HPDE6-E6E7 (cell line): ENCODE results near the gene ITGB3.

ENCODE experiments used
- DNase-seq: peaks from one replicate; pipeline ENCODE4 v3.0.0; 2011; ENCODE audit warnings: missing footprints; ENCODE audit errors: extremely low spot score

The ITGB3 gene

DNA sequence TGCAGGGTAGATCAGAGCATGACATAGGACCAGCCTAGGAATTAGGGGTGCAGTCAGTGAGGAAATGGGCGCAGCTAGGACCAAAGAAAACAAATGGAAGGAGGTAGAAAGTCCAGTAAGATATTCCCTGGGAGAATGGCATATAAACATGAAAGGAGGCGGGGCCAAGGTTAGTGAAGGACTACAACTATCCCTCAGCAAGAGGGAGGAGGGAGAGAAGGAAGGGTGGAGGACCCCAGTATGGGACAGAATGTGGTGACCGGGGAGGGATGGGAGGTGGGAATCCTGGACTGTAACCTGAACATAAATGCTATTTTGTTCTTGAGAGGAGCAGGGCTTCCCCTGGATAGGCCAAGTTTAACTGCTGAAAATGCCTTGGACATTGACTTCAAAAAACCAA, 22.8 kb downstream of the ITGB3 start:
- DNase-seq, result no peak

DNA sequence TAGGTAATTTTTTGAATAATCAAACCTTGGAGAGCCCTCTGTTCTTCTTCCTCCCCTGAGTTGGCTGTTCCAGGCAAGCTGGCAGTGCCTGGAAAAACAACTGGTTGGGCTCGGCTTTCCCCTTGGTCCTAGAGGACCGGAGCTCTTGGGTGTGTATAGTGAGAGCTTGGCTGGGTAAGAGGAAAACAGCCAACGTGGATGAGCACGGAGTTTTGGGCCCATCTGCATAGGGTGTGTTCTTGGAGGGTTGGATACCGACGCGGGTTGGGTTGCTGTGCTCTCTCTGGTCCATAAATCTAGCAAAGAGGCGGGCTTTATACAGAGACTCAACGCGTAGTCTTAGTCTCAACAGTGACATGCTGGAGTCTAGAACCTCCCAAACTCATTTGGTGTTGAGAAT, 23.2 kb downstream of the ITGB3 start:
- no peak for DNase-seq

DNA sequence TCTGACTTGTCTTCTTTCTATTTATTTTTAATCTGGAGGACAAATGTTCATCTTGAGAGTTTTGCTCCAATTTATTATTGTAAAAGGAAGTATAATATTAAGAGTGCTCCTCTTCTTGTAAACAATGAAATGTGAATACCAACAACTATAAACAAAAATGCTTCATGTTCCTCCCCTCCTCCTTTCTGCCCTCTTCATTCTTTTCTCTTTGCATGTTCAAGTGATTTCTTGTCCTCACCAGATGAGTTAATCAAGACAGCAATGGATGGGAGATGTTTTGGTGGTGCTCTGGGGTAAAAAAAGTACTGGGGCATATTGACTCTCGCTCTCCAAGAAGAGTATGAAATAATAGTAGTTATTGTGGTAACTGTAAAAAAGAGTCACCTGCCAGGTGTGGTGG, 24.3 kb downstream of the ITGB3 start:
- DNase-seq, result no peak

DNA sequence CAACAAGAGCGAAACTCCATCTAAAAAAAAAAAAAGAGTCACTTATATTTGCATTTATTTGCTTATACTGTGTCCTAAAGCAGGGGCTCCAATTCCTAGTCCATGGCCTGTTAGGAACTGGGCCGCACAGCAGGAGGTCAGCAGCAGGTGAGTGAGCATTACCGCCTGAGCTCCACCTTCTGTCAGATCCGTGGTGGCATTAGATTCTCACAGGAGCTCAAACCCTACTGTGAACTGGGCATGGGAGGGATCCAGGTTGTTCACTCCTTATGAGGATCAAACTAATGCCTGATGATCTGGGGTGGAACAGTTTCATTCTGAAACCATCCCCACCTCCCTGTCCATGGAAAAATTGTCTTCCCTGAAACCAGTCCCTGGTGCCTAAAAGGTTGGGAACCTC, 24.9 kb downstream of the ITGB3 start:
- no peak for DNase-seq

DNA sequence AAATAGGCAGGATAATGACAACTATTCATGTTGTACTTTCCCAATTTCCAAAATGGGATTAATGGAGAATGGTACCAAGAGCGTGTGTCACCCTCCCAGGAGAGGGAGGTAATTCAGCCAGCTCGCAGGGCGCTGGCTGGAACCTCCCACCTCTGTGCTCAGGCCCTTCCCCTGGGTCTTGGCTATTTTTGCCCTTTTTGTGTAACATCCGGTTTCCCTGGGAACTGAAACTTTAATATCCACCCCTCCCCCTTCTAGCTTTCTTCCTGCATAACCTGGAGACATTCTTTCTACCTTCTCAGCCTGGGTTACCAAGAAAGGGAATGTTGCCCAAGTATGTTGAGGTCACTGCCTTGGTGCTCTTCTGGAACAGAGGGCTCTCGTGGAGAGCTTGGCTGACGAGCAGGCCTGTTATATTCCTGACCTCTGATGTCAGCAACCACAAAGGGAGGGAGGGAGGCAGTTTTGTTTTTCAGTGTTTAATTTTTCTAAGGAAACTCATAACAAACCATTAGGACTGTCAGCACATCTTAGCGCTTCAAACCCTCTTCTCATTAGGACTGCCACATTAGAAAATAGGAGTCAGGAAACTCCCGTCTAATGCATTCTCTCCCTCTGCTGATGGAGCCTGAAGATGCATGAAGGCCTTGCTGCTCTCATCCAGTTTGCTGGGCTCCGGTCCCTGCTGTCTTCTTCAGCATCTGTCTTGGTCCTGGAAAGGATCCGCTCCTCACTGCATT, 25.6 kb downstream of the ITGB3 start:
- peak; percentile 50 for DNase-seq

DNA sequence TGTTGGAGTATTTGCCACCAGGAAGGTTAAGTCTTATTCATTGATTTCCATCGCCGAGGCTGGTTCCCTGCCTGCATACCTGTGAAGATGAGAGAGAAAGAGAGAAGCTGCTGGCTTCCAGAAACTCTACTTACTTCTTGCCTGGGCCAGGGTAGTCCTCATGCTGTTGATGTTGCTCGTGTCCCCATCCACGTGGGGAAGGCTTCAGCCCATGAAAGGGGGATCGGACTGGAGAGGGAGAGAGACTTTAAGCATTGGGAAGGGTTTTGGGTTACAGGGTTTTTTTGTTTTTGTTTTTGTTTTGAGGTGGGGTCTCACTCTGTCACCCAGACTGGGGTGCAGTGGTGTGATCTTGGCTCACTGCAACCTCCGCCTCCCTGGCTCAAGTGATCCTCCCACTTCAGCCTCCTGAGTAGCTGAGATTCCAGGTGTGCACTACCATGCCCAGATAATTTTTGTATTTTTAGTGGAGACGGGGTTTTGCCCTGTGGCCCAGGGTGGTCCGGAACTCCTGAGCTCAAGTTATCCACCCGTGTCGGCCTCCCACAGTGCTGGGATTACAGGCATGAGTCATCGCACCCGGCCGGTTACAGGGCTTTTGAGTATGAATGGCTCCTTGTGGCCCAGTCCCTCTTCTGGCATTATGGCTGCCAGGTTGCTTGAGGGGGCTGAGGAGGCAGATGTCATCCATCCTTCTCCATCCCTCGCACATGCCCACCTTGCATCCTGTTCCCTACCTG, 26.6 kb downstream of the ITGB3 start:
- no peak for DNase-seq

DNA sequence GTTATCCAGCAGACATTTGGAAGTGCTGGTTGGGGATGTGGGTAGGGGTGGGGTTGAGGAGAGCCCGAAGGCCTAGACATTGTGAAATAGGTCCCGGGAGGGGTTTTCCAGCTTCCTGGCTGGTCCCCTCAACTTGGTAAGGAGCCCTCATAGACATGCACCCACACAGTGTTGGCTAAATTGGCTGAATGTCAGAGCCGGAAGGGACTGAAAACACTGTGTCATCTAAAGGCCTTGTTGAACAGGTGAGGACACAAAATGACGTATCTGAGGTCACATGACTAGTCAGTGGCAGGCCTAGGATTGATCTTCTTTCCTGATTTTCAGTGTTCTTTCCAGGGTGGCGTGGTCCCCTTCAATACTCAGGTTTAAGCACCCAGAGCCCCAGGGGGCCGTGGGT, 27.6 kb downstream of the ITGB3 start:
- no peak for DNase-seq

DNA sequence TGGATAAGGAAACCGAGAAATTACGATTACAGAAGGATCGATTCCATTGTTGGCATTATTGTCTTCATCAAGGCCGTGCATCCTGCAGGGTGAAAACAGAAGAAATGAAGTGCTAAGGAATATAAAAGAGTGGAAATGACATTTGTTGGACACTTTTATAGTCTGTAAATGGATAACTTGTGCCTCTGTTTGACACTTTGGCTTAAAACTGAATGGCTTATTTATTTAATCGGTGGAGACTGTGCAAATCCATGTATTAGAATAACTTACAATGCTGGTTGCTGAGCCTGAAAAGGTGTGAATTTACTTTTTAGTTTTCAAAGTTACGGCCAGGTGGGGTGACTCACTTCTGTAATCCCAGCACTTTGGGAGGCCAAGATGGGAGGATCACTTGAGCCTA, 31.4 kb downstream of the ITGB3 start:
- no peak for DNase-seq

DNA sequence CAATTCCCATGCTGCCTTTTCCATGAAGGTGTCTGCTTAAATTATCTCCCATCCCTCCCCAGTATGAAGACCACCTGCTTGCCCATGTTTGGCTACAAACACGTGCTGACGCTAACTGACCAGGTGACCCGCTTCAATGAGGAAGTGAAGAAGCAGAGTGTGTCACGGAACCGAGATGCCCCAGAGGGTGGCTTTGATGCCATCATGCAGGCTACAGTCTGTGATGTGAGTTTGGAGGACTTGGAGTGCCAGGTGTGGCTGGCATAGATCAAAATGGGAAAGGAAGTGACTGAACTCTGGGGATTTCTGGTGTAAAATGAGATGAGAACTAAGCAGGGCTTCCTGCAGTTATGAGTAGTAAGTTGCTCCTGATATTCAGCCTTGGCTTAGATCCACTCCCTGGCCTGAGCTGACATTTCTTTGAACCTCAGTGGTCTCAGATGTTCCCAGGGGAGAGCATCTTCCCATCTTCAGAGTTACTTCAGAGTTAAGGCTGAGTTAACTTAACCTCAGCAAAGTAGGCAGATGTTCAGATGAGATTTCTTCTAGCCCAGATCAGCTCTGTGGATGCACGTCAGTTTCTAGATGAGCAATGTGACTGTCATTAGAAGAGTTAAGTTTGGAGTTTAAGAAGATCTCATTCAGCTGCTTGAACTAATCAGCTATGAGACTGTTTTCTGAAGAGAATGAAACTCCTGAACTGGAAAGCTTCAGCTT, 32.7 kb downstream of the ITGB3 start:
- DNase-seq, result no peak

DNA sequence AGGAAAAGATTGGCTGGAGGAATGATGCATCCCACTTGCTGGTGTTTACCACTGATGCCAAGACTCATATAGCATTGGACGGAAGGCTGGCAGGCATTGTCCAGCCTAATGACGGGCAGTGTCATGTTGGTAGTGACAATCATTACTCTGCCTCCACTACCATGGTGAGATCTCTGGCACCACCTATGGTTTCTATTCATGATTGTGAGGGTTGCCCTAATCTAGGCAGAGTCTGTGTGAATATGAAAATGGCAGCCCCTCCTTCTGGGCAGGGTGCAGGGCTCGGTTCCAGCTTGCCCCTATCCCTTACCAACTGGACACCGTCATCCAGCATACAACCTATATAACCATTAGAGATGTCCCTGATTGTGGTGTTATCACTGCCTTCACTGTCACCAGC, 33.4 kb downstream of the ITGB3 start:
- no peak for DNase-seq

DNA sequence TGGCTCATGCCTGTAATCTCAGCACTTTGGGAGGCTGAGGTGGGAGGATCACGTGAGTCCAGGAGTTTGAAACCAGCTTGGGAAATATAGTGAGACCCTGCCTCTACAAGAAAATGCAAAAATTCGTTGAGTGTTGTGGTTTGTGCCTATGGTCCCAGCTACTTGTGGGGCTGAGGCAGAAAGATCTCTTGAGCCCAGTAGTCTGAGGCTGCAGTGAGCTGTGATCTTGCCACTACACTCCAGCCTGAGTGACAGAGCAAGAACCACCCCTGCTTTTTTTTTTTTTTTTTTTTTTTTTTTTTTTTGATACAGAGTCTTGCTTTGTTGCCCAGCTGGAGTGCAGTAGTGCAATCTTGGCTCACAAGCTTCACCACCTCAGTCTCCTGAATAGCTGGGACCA, 34.0 kb downstream of the ITGB3 start:
- no peak for DNase-seq

DNA sequence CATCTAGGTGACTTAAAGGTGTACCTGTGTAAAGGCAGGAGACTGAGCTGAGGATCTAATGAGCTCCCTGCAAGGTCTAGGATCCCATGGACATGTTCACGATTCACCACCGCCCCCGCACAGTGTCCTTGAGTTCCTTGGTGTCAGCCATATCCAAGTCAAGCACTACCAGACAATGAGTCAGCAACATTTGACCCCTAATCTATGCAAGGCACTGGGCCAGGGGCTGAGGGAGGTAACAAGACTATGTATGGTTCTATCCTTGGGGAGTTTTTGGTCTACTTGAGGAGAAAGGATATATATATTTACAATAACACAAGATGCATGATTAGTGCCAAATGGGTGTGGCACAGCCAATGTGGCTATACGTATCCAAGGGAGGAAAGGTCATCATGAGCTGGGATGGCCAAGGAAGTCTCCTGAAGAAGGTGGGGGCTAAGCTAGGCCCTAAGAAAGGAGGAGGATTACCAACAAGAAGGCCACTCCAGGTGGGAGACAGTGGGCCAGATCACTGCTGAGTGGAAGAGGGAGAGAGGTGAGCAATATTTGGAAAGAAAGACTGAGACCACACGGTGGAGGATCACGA, 35.0 kb downstream of the ITGB3 start:
- no peak for DNase-seq

DNA sequence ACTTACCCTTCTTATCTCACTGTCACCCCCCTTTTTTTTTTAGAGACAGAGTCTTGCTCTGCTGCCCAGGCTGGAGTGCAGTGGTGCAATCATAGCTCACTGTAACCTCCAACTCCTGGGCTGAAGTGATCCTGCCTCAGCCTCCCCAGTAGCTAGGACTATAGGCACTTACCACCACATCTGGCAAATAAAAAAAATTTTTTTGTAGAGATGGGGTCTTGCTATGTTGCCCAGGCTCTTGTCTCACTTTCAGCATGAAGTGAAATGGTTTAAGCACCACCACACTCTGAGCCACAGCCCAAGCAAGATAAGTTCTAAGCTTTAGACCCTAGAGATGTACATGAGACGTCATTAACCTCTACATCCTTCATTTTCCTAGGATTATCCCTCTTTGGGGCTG, 35.7 kb downstream of the ITGB3 start:
- no peak for DNase-seq

DNA sequence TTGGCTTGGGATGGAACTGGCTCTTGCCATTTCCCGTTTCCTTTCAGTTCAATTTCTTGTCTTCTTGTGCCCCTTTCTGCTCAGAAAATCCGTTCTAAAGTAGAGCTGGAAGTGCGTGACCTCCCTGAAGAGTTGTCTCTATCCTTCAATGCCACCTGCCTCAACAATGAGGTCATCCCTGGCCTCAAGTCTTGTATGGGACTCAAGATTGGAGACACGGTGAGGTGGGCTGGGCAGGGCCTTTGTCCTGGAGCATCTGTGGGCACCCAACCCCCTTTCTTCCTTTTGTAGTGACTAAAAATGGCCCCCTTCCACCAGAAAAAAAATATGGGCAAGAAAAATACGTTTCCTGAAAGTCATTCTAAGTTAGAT, 37.2 kb downstream of the ITGB3 start:
- no peak for DNase-seq

DNA sequence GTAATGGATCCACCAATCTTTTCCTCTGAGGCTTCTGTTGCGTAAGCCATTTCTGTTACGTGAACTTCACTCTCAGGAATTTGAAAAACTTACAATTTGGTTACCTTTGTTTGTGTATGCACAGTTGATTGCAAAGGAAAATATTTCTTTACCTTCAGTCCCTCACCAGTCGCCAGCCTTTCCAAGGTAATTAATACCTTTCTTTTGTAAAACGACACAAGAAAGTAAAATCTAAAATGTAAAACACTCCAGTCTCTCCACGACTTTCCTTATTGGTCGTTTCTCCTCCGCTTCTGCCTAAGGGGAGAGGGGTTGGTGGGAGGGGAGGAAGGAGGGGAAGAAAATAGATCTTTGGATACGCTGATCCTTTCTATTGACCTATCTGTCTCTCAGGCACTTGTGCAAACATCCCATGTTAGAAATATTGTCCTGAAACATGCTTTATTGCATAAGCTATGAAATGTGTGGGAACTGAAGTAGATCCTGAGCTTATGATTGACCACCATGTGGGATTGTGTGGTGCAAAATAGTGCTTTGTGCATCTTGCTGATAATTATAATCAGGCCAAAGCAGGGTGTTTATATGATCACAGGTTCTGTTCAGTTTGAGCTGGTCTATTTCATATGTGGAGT, 37.7 kb downstream of the ITGB3 start:
- no peak for DNase-seq

DNA sequence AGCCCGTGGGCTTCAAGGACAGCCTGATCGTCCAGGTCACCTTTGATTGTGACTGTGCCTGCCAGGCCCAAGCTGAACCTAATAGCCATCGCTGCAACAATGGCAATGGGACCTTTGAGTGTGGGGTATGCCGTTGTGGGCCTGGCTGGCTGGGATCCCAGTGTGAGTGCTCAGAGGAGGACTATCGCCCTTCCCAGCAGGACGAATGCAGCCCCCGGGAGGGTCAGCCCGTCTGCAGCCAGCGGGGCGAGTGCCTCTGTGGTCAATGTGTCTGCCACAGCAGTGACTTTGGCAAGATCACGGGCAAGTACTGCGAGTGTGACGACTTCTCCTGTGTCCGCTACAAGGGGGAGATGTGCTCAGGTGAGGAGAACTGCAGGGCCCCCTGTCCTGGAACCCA, 38.6 kb downstream of the ITGB3 start:
- DNase-seq, result no peak

DNA sequence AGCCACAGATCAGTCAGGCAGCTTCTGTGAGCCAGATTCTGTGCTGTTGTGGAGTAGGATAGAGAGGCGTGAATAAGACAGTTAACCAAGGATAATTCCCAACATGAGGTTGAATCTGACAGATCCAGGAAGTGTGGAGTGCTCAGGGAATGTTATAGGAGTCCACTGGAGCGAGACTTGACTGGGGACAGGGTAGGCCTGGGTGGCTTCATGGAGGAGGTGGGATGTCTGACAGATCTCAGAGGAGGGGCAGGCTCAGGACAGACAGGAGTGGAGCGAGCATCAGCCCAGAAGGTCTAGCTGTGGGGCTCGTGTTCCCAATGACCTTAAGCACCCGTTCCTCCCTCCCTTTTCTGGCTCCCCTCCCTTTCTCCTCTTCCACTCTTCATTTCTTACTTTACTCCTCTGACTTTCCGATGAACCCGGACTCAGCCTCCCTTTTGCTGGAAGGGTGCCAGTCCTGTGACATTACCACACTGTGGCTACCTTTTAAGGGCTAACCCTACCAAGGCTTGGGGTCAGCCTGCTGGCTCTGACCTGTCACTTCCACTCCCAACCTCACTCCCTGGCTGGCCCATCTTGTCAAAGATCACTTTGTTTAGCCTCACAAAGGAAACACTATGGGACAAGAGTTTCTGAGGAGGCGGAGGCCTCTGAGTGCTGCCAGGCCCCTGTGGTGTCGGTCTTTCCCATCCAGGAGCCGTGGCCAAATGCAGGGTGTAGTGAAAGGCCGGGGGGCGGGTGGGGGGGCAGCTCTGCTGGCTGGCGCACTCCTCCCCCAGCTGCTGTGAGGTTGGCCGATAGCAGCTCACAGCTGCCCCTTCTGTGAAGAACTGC, 41.6 kb downstream of the ITGB3 start:
- no peak for DNase-seq

DNA sequence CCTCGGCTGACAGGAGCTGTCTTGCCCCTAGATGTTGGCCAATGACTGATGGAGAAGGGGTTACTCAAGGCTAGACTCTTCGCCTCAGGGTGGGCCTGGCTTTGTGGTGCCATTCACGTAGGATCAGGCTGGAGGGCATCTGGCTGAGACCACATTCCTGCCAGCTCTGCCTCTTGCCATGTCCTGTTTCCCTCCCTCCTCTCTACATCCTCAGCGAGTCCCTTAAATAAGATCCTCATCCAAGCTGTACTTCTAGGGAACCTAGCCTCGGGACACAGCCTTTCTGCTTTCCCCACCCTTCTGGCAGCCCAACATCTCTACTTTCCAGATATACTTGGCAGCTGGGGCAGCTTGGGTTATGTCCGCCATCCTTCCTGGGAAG, 42.2 kb downstream of the ITGB3 start:
- DNase-seq, result no peak

DNA sequence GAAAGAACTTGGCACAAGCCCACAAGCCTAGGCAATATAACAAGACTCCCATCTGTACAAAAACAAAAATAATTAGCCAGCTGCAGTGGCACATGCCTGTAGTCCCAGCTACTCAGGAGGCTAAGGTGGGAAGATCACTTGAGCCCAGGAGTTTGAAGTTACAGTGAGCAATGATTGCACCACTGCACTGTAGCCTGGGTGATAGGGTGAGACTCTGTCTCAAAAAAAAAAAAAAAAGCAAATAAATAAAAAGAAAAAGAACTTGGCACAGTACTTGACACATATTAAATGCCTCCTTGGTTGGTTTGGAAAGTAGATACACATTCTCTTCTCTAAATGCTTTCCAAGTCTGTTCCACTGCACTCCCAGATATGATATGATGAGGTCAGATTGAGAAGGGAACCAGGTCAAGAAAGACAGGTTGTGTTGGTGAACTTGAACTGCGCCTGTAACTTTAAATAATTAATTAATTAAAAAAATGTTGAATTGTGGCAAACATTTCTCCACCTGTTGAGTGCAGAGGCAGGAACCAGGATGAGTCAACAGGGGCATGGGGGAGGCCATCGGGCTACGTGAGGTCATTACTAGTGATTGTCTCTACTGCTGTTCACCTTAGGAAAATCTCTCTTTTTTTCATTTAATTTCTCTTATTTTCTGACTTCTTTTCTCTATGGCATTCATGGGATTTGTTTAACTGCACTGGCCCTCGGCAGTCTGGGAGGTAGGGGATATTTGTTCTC, 44.2 kb downstream of the ITGB3 start:
- no peak for DNase-seq

DNA sequence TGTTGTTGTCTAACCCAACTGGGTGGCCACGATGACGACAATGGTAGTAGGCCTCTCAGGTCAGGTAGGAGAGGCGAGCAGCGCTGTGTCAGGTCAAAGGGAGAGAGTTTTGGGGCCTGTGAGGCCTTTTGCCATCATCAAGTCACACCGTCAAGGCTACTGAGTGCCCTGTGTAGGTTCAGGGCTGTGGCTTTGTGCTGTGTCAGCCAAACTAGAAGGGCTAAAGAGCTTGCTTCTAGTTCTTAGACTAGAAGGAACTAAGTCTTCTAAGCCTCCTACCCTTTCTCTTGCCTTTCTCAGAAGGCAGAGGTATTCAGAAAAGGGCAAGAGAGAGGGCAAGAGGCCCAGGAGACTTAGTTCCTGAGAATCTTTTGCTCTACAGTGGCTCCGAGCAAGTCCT, 45.1 kb downstream of the ITGB3 start:
- no peak for DNase-seq
